Measurements from ENCODE around the gene EHD4.

EHD4 gene

GRCh38 chr15:41870689-41871081, 101.7 kb downstream of the EHD4 start:
- TF ChIP-seq CTCF (IDR thresholded peaks at IDR 0.05; ENCODE audit: low read depth, low read length), result no peak

GRCh38 chr15:41869770-41870688, 102.3 kb downstream of the EHD4 start:
- in situ Hi-C loops (cut with HindIII; ENCODE audit: low sequenced_read_pairs), result no loop called here
- no peak for TF ChIP-seq CTCF (IDR thresholded peaks at IDR 0.05; ENCODE audit: low read depth, low read length)
- no peak for DNase-seq (ENCODE audit: low read depth, low spot score)
- no peak overlapping the region for H3K4me3 ChIP-seq (ENCODE audit: low read depth, low read length)

More at GRCh38 chr15:41870689-41871081, 101.7 kb downstream of the EHD4 start:
- DNase-seq (ENCODE audit: low read depth, low spot score), result peak; percentile 76
- no peak overlapping the region for H3K4me3 ChIP-seq (ENCODE audit: low read depth, low read length)
- in situ Hi-C loops (cut with HindIII; ENCODE audit: low sequenced_read_pairs), result no loop called here

GRCh38 chr15:41868321-41868720, 104.0 kb downstream of the EHD4 start:
- in situ Hi-C loops (cut with HindIII; ENCODE audit: low sequenced_read_pairs), result no loop called here
- no peak overlapping the region for H3K4me3 ChIP-seq (ENCODE audit: low read depth, low read length)
- DNase-seq (ENCODE audit: low read depth, low spot score), result no peak
- TF ChIP-seq CTCF (IDR thresholded peaks at IDR 0.05; ENCODE audit: low read depth, low read length), result no peak

GRCh38 chr15:41866872-41867579, 105.3 kb downstream of the EHD4 start:
- no peak overlapping the region for H3K4me3 ChIP-seq (ENCODE audit: low read depth, low read length)
- no peak for DNase-seq (ENCODE audit: low read depth, low spot score)
- TF ChIP-seq CTCF (IDR thresholded peaks at IDR 0.05; ENCODE audit: low read depth, low read length), result no peak
- in situ Hi-C loops (cut with HindIII; ENCODE audit: low sequenced_read_pairs), result no loop called here

- TF ChIP-seq CTCF (IDR thresholded peaks at IDR 0.05; ENCODE audit: low read depth, low read length), result no peak
- H3K4me3 ChIP-seq (ENCODE audit: low read depth, low read length), result no peak overlapping the region
- in situ Hi-C loops (cut with HindIII; ENCODE audit: low sequenced_read_pairs), result no loop called here
- DNase-seq (ENCODE audit: low read depth, low spot score), result no peak
Measured at GRCh38 chr15:41866263-41866703, 106.1 kb downstream of the EHD4 start.

GRCh38 chr15:41865490-41866055, 106.8 kb downstream of the EHD4 start:
- TF ChIP-seq CTCF (IDR thresholded peaks at IDR 0.05; ENCODE audit: low read depth, low read length), result no peak
- in situ Hi-C loops (cut with HindIII; ENCODE audit: low sequenced_read_pairs), result no loop called here
- DNase-seq (ENCODE audit: low read depth, low spot score), result no peak
- no peak overlapping the region for H3K4me3 ChIP-seq (ENCODE audit: low read depth, low read length)
